ENCODE measurements around the gene FLT4.

FLT4 gene

GRCh38 chr5:180625791-180626660, 23.4 kb downstream of the FLT4 start:
- DNase-seq, result no peak

DNA sequence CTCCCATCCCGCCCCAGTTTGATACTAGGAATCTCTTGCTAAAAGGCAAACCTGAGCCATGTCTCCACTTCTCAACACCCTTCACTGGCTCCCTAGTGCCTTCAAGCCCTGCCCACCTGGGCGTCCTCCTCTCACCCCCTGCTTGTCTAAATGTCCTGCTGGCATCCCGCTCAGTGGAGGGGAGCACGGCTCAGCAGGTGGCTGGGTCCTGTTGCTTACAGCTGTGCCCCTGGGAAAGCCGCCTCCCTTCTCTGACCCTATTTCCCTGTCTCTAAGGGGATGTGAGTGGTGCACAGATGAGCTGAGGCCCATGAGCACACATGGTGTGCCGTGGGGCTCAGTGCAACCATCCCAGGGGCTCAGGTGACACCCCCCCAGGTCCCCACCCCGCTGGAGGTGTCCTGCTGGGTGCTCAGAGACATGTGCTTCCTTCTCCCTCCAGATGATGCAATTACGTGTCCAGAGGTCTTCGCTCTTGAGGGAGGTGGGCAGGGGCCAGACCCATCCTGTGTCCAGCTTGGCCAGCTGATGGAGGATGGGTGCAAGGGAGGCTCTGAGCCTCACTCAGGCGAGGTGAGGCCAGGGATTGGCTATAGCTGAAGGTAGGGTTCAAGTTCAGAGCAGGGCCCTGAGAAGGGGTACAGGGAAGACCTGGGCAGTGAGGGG, 24.1 kb downstream of the FLT4 start:
- DNase-seq, result no peak

- no peak for DNase-seq
Observed at GRCh38 chr5:180624587-180624986, 24.8 kb downstream of the FLT4 start.

GRCh38 chr5:180623844-180624243, 25.6 kb downstream of the FLT4 start:
- DNase-seq, result no peak

DNA sequence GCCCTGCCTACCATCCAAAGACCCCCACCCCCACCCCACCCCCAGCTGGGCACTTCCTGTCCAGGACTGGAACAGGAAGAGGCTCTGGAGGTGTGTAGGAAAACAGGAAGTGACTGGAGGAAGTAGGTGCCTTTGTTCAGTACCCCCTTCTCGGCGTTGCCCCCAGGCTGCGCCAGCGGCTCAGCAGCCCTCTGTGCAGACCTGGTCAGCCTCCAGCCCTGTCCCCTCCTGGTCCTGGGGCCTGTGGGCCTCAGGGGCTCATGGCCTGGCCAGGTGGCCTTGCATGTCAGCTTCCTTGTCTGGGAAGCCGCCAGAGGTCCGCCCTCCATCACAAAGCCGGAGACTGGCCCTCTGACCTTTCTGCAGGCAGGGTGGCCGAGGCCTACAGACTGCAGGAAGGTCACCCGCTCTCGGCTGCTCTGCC, 26.0 kb downstream of the FLT4 start:
- no peak for DNase-seq

GRCh38 chr5:180622910-180623309, 26.5 kb downstream of the FLT4 start:
- no peak for DNase-seq

- DNase-seq, result no peak
Observed at GRCh38 chr5:180621311-180621710, 28.1 kb downstream of the FLT4 start.

GRCh38 chr5:180620014-180620413, 29.4 kb downstream of the FLT4 start:
- DNase-seq, result no peak

DNA sequence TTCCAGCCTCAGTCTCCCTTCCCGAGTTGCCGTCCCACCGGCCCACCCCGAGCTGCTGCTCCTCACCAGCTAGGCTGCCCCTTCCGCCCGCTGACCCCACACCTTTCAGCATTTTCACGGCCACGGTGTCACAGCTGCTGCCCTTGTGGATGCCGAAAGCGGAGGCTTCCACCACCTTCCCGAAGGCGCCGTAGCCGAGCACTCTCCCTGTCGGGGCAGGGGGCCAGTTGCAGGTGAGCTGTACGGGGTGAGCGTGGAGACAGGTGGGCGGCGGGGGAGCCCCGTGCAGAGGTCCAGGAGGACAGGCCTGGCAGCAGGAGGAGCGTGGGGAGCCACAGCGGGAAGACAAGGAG, 29.9 kb downstream of the FLT4 start:
- no peak for DNase-seq

DNA sequence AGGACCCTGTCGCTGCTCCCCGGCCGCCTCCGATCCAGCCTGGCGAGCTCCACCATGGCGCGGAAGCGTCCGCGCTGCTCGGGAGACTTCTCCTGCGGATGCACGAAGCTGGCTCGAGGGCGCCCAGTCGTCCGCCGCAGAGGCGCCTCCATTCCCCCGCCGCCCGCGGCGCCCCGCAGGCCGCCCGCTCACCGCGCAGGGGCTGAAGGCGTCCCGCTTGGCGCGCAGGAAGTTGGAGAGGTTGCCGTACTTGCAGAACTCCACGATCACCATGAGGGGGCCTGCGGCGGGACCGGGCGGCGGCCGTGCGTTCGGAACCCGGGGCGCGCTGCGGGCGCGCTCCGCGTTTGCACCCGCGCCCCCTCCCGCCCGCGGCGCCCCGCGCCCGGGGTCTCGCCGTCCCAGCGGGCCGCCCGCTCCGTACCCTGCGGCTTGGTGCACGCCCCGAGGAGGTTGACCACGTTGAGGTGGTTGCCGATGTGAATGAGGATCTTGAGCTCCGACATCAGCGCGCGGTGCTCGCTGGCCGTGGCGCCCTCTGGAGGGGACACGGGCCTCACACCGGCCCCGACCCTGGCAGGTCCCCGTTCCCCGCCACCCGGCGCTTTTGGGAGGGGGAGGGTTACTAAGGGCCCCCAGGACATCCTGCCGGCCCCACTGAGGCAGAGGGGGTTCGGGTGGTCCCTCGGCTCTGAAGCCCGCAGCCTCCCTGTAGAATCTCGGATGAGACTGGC, 30.4 kb downstream of the FLT4 start:
- DNase-seq, result no peak

DNA sequence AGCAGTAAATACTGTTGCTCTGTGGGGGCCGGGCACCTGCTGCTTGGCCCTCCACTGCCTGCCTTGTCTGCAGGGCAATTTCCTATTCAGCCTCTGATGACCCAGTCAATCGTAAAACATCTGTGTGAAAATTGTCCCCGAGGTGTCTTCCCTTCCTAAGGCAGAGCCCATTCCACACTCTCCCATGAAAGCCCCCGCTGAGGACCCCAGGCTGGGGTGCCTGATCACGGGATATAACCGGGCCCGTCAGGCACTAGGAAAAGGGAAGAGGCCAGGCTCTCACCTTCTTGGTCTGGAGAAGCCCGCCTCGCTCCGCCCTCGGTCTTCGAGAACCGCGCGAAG, 30.9 kb downstream of the FLT4 start:
- DNase-seq, result no peak

- DNase-seq, result no peak
Observed at GRCh38 chr5:180613814-180614188, 35.6 kb downstream of the FLT4 start.

DNA sequence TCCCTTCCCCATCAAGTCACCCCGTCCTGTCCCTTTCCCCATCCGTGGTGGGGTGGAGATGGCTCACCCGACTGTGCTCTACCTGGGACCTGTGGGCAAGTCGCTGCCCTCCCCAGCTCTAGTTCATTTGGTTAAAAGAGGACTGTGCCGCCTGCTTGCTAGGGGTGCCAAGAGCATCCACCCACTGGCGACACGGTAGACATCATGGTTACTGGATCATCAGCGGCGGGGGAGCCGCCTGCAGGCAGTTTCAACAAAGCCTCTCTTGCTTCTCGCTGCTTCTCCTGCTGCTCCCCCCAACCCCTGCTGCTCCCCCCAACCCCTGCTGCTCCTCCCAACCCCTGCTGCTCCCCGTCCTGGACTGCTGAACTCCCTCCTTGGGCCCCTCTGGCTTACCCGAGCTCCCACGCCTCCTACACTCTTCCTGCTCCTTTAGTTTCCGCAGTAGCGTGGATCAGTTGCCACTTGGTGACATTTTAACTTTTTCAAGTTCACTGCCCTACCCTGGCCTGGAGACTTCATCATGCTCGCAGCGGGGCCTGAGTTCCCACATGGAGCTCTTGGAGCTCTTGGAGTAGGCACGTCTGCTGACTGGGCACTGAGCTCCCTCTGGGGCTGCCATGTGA, 36.1 kb downstream of the FLT4 start:
- no peak for DNase-seq

GRCh38 chr5:180612683-180613082, 36.7 kb downstream of the FLT4 start:
- DNase-seq, result no peak

DNA sequence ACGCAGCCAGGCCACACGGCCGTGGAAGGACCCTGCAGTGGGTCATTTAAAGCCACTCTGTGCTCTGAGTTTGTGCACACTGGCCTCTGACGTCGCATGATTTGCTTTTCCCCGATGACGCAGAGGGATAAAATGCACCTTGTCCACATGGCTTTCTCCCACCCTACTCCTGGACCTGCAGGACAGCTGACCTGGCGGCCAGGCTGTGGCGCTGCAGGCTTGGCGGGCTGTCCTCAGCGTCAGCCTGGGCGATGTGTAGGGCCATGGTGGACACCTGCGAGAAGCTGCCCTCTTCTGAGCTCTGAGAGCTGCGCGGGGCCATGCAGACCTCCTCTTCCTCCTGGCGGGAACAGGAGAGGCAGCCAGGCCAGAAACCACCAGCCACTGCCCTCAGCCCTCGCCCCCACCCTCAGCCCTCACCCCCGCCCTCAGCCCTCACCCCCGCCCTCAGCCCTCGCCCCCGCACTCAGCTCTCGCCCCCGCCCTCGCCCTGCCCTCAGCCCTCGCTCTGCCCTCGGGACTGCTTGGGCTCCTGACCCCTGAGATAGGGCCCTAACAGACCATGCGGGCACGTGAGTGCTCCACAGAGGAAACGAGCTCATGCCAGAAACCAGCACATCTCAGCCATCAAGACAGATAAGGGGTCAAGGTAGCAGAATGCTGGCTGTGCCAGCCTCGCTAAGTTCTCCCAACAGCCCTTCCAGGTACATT, 38.1 kb downstream of the FLT4 start:
- no peak for DNase-seq

DNA sequence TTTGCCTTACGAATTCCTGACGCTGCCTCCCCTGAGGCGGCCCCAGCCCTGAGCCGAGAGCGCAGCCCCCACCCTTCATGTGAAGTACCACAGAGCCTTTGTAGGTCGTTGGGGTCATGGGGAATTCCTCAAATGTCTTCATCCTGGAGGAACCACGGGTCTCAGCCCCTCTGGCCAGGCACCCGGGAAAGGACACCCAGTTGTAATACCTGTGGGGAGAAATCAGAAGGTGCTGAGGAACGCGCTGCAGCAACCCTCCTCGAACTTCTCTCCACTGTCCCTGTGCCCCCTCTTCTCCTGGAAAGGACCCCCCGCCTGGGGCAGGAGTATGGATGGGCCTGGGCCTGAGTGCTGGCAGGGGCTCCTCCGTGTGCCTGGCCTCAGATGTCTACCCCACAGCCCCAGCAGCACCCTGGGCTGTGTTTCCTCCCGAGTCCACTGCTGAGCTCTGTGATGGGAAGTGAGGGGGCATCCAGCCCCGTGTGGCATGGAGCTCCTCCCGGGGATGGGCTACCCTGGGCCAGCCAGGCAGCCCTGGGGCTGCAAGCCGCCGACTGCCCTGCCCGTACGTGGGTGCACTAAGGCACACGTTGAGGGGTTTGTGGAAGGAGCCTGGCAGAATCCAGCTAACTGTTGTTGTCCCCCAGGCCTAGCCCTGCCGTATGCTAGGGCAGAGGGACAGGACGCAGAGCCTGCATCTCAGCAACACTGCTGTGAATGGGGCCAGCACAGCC, 39.4 kb downstream of the FLT4 start:
- no peak for DNase-seq

- no peak for DNase-seq
Observed at GRCh38 chr5:180609386-180609785, 40.0 kb downstream of the FLT4 start.

DNA sequence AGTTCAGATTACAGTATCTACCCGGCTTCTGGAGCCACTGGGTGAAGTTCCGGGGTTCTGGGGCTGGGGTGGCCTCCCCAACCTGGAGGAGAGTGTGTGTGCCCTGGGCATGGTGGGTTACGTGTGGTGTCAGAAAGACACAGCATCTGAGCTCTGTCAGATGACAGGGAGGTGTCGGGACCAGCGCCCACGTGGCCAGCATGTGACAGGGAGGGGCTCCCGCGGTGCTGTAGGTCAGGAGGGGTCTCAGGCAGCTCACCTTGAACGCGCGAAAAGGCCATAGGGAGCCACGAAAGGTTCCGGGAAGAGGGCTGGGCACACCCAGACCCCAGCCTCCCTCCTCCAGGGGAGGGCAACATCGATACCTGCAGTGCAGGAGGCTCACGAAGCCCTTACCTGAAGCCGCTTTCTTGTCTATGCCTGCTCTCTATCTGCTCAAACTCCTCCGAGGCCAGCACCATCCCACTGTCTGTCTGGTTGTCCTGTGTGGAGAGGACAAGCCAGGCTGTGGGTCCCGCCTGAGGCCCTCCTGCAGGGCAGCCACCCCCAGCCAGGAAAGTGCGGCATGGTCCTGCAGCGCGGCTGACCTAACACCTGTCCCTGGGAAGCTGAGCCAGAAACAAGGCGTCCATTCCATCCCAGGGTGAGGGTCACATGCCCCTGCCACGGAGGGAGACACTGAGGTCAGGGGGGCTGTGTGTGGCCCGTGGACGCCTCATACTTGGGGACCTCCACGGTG, 40.7 kb downstream of the FLT4 start:
- no peak for DNase-seq

GRCh38 chr5:180607861-180608571, 41.4 kb downstream of the FLT4 start:
- no peak for DNase-seq

DNA sequence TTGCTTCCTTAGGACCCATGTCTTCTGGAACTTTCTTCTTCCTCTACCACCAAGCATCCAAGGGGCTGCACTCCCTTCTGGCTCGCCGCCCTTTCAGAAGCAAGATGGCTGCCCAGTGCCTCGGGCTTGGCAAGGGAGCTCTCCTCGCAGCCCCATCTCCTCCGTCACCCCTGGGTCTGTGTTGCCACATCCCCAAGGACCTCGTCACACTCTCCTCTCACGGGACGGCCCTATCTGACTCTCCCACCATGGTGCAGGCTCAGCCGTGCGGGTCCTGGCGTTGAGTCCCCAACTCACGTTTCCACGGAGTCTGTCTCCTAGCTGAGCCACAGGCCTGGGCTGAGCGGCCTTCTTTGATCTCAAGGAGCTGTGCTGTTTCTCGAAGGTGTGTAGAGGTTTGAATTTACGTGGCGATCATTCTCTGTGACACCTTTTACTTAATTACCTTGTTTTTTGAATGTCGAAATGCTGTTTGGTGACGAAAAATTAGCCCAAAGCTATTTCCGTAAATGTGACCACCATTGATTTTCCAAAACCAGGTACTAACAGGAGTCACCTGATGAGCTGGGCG, 43.1 kb downstream of the FLT4 start:
- no peak for DNase-seq

Measured in hippocampal formation (tissue), 2 donors.